ENCODE results near the gene SMIM11. TPM values are rescaled to one million over a fixed set of nuclear protein-coding genes. Genes with fewer than 3 reads are reported as not detected.
"Not testable (repeated sequence)": the region's sequence is repeated elsewhere in the genome, so short reads cannot be mapped to it uniquely, and the experiment has no call there.

SMIM11 gene, protein sequence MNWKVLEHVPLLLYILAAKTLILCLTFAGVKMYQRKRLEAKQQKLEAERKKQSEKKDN
- total RNA-seq, result 10 to 100 TPM; 25.5 to 32.9 (median 30.4) TPM
- 10 to 100 TPM in 1 of 3 donors, 1 to 10 TPM in 2; 6.5 to 19.8 (median 7.6) TPM for polyA plus RNA-seq
- long read RNA-seq, donor 1, transcript SMIM11A-201 (4 exons, 850 nt), result major isoform, 9 of 9 reads
- long read RNA-seq, donor 1, partial matches to known transcripts, result 0 of 9 reads
- long read RNA-seq, donor 1, other reads (novel, unspliced or antisense), result 0 of 9 reads
- long read RNA-seq, donor 2, transcript SMIM11A-201 (4 exons, 850 nt), result major isoform, 7 of 17 reads
- long read RNA-seq, donor 2, partial matches to known transcripts, result 0 of 17 reads
- long read RNA-seq, donor 2, other reads (novel, unspliced or antisense), result 8 of 17 reads

DNA sequence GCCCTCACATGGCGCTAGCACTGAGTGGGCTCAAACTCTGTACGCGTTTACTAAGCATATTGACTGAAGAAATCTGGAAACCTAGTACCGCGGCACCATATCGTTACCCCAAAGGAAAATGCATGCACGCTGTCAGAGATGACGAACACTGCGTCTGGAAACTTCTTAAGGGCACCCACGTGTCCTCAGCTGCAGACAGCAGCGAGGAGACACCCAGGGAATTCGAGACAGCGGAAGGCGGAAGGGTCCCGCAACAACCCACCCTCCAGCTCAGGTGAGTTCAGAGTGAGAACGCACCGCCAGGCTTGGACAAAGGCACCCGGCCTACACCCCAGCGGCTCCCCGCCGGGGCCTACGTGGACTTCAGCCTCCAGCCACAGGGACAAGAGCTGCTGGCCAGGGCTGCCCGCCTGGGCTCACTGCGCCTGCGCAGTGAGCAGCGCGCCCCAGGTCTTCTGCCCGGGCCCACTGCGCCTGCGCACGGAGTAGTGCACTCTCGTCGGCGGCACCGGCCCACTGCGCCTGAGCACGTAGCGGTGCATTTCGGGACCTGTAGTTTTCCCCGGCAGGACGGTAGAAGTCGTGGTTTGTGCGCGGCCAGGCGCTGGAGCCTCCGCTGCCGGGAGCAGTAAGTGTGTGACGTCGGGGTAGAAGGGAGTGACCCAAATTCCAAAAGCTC lies at the start of gene SMIM11:
SMIM11 (plus strand) TSS at position 568 of the 679 bp plus-strand sequence. CDS start 3,998 bp downstream, outside the sequence.
- H3K4me3 ChIP-seq; H3K4me1 ChIP-seq; H3K9me3 ChIP-seq; DNase-seq; intact Hi-C loops (cut with DNase I); H3K27ac ChIP-seq; H3K27me3 ChIP-seq (ENCODE audit: insufficient read depth in 3 of 3, low read length in 2 of 3); H3K36me3 ChIP-seq (ENCODE audit: insufficient read depth in 1 of 2, low read depth in 1 of 2): not testable (repeated sequence)
- WGBS, 3 donors, result no CpG with 5 or more reads among the region's 49 CpGs
- ATAC-seq, result peak; percentile 93 to 96 (median 96)

DNA sequence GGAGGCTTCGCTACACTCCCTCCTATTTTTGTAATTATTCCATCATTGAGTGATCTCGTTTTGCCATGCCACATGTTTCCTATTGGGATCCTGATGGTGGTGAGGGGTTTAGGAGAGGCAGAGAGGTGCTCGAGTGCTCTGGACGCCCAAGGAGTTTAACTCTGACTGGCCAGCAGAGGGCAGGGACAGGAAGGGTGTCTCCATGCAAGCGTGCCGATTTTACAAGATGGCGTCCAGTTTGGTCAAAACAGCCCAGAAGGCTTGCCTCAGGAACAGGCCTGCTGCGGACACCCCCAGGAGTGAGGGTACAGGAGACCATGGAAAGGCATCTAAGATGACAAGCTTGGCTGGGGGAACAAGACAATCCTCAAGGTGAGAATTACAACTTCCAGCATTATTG lies 45.3 kb upstream of the SMIM11 start:
- H3K36me3 ChIP-seq (ENCODE audit: insufficient read depth in 1 of 2, low read depth in 1 of 2), result no peaks in the 10 kb centered on the region
- ATAC-seq (no peak), DNase-seq (no peak)
- no peaks in the 10 kb centered on the region for H3K9me3 ChIP-seq
- WGBS, 3 donors, result 93 to 97% (median 94%) methylated on average over 8 of the region's 8 CpGs
- no peaks in the 10 kb centered on the region for H3K4me1 ChIP-seq
- intact Hi-C loops (cut with DNase I), result no loop called here
- H3K4me3 ChIP-seq, result no peak overlapping the region
- no peak overlapping the region for H3K27ac ChIP-seq
- no peaks in the 10 kb centered on the region for H3K27me3 ChIP-seq (ENCODE audit: insufficient read depth in 3 of 3, low read length in 2 of 3)
- TF ChIP-seq, protein P1, sequence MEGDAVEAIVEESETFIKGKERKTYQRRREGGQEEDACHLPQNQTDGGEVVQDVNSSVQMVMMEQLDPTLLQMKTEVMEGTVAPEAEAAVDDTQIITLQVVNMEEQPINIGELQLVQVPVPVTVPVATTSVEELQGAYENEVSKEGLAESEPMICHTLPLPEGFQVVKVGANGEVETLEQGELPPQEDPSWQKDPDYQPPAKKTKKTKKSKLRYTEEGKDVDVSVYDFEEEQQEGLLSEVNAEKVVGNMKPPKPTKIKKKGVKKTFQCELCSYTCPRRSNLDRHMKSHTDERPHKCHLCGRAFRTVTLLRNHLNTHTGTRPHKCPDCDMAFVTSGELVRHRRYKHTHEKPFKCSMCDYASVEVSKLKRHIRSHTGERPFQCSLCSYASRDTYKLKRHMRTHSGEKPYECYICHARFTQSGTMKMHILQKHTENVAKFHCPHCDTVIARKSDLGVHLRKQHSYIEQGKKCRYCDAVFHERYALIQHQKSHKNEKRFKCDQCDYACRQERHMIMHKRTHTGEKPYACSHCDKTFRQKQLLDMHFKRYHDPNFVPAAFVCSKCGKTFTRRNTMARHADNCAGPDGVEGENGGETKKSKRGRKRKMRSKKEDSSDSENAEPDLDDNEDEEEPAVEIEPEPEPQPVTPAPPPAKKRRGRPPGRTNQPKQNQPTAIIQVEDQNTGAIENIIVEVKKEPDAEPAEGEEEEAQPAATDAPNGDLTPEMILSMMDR (IDR thresholded peaks at IDR 0.05), result no peak

DNA sequence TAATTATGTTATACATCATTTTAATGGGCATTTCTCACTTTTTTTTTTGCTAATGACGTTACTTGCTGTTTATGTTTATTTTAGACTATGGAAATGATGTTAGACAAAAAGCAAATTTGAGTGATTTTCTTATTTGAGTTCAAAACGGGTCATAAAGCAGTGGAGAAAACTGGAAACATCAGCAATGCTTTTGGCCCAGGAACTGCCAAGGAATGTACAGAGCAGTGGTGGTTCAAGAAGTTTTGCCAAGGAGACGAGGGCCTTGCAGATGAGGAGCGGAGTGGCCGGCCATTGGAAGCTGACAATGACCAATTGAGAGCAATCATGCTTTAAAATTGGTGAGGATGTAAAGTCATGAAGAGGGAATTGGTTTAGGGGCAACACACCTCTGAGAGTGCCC lies 43.6 kb upstream of the SMIM11 start:
- intact Hi-C loops (cut with DNase I), result no loop called here
- TF ChIP-seq, protein P1 (IDR thresholded peaks at IDR 0.05), result no peak

DNA sequence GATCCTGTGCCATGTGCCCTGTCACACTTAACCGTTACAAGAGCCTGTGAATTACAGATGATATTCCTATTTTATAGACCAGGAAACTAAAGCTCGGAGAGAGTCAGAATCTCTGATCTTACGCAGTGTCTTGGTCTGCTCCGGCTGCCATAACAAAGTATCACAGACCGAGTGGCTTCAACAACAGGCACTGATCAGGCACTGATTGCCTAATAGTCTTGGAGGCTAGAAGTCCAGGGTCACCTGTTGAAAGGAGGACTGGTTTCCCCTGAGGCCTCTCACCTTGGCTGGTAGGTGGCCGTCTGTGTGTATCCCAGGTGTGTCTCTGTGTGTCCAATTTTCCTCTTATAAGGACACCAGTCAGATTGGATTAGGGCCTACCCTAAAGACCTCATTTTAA lies 43.0 kb upstream of the SMIM11 start:
- no peak overlapping the region for H3K4me3 ChIP-seq
- H3K27ac ChIP-seq, result no peak overlapping the region
- H3K27me3 ChIP-seq (ENCODE audit: insufficient read depth in 3 of 3, low read length in 2 of 3), result no peaks in the 10 kb centered on the region
- intact Hi-C loops (cut with DNase I), result no loop called here
- H3K9me3 ChIP-seq, result no peaks in the 10 kb centered on the region
- H3K4me1 ChIP-seq, result no peaks in the 10 kb centered on the region
- no peak for ATAC-seq
- no peaks in the 10 kb centered on the region for H3K36me3 ChIP-seq (ENCODE audit: insufficient read depth in 1 of 2, low read depth in 1 of 2)
- TF ChIP-seq, protein P1 (IDR thresholded peaks at IDR 0.05), result no peak
- 96% methylated on average over 6 of the region's 6 CpGs for WGBS, 3 donors
- DNase-seq, result no peak

More for the DNA sequence above, 43.6 kb upstream of the SMIM11 start:
- H3K27ac ChIP-seq, result no peak overlapping the region
- no peak overlapping the region for H3K4me3 ChIP-seq
- WGBS, 3 donors, result 78 to 89% (median 83%) methylated on average over 5 of the region's 5 CpGs
- H3K36me3 ChIP-seq (ENCODE audit: insufficient read depth in 1 of 2, low read depth in 1 of 2), result no peaks in the 10 kb centered on the region
- no peak for DNase-seq
- no peaks in the 10 kb centered on the region for H3K27me3 ChIP-seq (ENCODE audit: insufficient read depth in 3 of 3, low read length in 2 of 3)
- no peaks in the 10 kb centered on the region for H3K9me3 ChIP-seq
- H3K4me1 ChIP-seq, result no peaks in the 10 kb centered on the region
- ATAC-seq, result no peak

DNA sequence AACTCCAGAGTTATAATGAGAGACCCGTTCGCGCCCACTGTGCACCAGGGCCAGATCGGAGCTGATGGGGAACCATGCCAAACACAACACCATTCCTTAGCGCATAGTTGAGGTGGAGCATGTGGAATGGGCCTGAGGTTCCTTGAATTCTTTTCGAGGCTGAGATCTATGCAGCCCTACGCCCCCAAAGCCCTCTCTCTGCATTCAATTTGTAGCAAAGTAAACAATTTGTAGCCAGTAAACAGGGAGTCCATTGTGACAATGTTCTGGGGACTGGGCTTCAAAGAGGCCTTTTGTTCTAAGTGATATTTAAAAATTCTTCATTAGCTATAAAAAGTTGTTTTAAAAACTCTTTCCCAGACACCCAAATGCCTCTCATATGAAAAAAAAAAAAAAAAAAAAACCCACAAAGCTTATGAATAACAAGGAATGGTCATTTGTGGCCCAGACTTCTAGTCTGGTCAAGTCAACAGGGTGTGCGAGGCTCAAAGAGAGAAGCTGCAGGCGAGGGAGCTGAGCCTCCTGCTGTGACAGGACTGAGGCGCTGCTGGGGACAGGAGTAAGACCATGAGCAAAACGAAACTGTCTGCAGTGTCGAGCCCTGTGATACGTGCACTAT lies 42.1 kb upstream of the SMIM11 start:
- no peaks in the 10 kb centered on the region for H3K9me3 ChIP-seq
- DNase-seq, result no peak
- 88 to 93% (median 89%) methylated on average over 13 of the region's 13 CpGs for WGBS, 3 donors
- no peak overlapping the region for H3K4me3 ChIP-seq
- H3K27me3 ChIP-seq (ENCODE audit: insufficient read depth in 3 of 3, low read length in 2 of 3), result no peaks in the 10 kb centered on the region
- no peak overlapping the region for H3K27ac ChIP-seq
- intact Hi-C loops (cut with DNase I), result no loop called here
- H3K36me3 ChIP-seq (ENCODE audit: insufficient read depth in 1 of 2, low read depth in 1 of 2), result no peaks in the 10 kb centered on the region
- H3K4me1 ChIP-seq, result peaks cover 8% of the 10 kb centered on the region
- TF ChIP-seq, protein P1 (IDR thresholded peaks at IDR 0.05), result no peak
- no peak for ATAC-seq
